GM21528 (cell line): Measurements from ENCODE around the gene GDPD2.

Experiments used
- ATAC-seq: cut with Tn5 transposase; IDR thresholded peaks from one replicate; pipeline ENCODE4 v1.9.1; 2021; ENCODE audit warnings: mild to moderate bottlenecking, moderate library complexity; ENCODE audit not compliant: unreplicated experiment, low FRiP score

GDPD2 gene

GRCh38 chrX:70470850-70471289, 47.8 kb downstream of the GDPD2 start:
- ATAC-seq, result no peak

- no peak for ATAC-seq
Measured at GRCh38 chrX:70476166-70476933, 53.2 kb downstream of the GDPD2 start.

GRCh38 chrX:70476934-70477733, 54.0 kb downstream of the GDPD2 start:
- no peak for ATAC-seq

- ATAC-seq, result no peak
Measured at GRCh38 chrX:70477734-70478075, 54.6 kb downstream of the GDPD2 start.

DNA sequence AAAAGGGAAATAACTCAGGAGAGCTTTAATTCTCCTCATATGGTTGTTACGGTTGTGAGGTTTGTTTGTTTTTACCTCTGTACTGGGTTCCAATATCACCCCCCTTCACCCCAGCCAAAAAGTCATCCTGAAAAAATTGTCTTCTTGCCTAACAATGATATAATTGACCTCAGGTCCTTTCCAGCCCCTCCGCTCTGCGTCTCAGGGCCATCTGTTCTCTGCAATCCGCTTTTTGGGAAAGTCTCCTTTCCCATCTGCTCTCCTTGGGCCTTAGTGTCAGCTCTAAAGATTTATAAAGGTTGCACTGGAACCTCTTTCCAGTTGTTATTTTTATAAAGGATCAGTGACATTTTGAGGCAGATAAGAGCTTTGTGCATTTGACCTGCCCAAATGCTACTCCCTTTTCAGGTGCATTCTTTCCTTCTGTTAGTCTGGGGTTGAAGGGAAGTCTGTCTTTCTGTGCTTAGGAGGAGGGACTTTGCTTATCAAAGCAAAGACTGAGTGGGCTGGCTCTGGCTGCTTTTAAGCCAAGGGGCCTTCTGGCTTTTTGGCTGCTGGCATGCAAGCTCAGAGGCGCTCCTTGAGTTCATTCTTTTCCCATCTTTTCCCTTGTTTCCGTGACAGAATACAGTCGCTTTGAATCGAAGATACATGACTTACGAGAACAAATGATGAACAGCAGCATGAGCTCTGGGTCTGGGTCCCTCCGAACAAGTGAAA, 55.6 kb downstream of the GDPD2 start:
- no peak for ATAC-seq

GRCh38 chrX:70479247-70479921, 56.3 kb downstream of the GDPD2 start:
- ATAC-seq, result no peak

- no peak for ATAC-seq
Measured at GRCh38 chrX:70479922-70480659, 57.0 kb downstream of the GDPD2 start.

- no peak for ATAC-seq
Measured at GRCh38 chrX:70480660-70481018, 57.5 kb downstream of the GDPD2 start.

GRCh38 chrX:70481471-70482270, 58.6 kb downstream of the GDPD2 start:
- ATAC-seq, result no peak

- ATAC-seq, result no peak
Measured at GRCh38 chrX:70482300-70482699, 59.2 kb downstream of the GDPD2 start.
